Measurements from ENCODE around the gene SFXN1.

SFXN1 gene

GRCh38 chr5:175538576-175538975 is 60.2 kb downstream of the SFXN1 start:
- no peak for DNase-seq (ENCODE audit: low read depth in 1 of 2, low spot score in 1 of 2)

GRCh38 chr5:175539936-175540335 is 61.6 kb downstream of the SFXN1 start:
- no peak for DNase-seq (ENCODE audit: low read depth in 1 of 2, low spot score in 1 of 2)

- DNase-seq (ENCODE audit: low read depth in 1 of 2, low spot score in 1 of 2) = no peak
Observed at GRCh38 chr5:175541264-175541663, 62.9 kb downstream of the SFXN1 start.

GRCh38 chr5:175542232-175542965 is 64.0 kb downstream of the SFXN1 start:
- DNase-seq (ENCODE audit: low read depth in 1 of 2, low spot score in 1 of 2) = no peak

GRCh38 chr5:175542966-175543235 is 64.5 kb downstream of the SFXN1 start:
- no peak for DNase-seq (ENCODE audit: low read depth in 1 of 2, low spot score in 1 of 2)

- no peak for DNase-seq (ENCODE audit: low read depth in 1 of 2, low spot score in 1 of 2)
Observed at GRCh38 chr5:175544108-175544511, 65.8 kb downstream of the SFXN1 start.

GRCh38 chr5:175544586-175544985 is 66.2 kb downstream of the SFXN1 start:
- DNase-seq (ENCODE audit: low read depth in 1 of 2, low spot score in 1 of 2) = no peak

GRCh38 chr5:175547842-175548241 is 69.5 kb downstream of the SFXN1 start:
- no peak for DNase-seq (ENCODE audit: low read depth in 1 of 2, low spot score in 1 of 2)

GRCh38 chr5:175548626-175549311 is 70.4 kb downstream of the SFXN1 start:
- DNase-seq (ENCODE audit: low read depth in 1 of 2, low spot score in 1 of 2) = no peak

- DNase-seq (ENCODE audit: low read depth in 1 of 2, low spot score in 1 of 2) = no peak
Observed at GRCh38 chr5:175550055-175550805, 71.9 kb downstream of the SFXN1 start.

- no peak for DNase-seq (ENCODE audit: low read depth in 1 of 2, low spot score in 1 of 2)
Observed at GRCh38 chr5:175551266-175551665, 72.9 kb downstream of the SFXN1 start.

- DNase-seq (ENCODE audit: low read depth in 1 of 2, low spot score in 1 of 2) = no peak
Observed at GRCh38 chr5:175554296-175554695, 75.9 kb downstream of the SFXN1 start.

- DNase-seq (ENCODE audit: low read depth in 1 of 2, low spot score in 1 of 2) = no peak
Observed at GRCh38 chr5:175555168-175555785, 76.9 kb downstream of the SFXN1 start.

GRCh38 chr5:175556794-175557193 is 78.4 kb downstream of the SFXN1 start:
- no peak for DNase-seq (ENCODE audit: low read depth in 1 of 2, low spot score in 1 of 2)

GRCh38 chr5:175557778-175558177 is 79.4 kb downstream of the SFXN1 start:
- DNase-seq (ENCODE audit: low read depth in 1 of 2, low spot score in 1 of 2) = no peak

- no peak for DNase-seq (ENCODE audit: low read depth in 1 of 2, low spot score in 1 of 2)
Observed at GRCh38 chr5:175558801-175559480, 80.6 kb downstream of the SFXN1 start.

GRCh38 chr5:175560011-175560410 is 81.7 kb downstream of the SFXN1 start:
- no peak for DNase-seq (ENCODE audit: low read depth in 1 of 2, low spot score in 1 of 2)

GRCh38 chr5:175561085-175561484 is 82.7 kb downstream of the SFXN1 start:
- no peak for DNase-seq (ENCODE audit: low read depth in 1 of 2, low spot score in 1 of 2)

- no peak for DNase-seq (ENCODE audit: low read depth in 1 of 2, low spot score in 1 of 2)
Observed at GRCh38 chr5:175564716-175565115, 86.4 kb downstream of the SFXN1 start.

GRCh38 chr5:175566697-175567096 is 88.3 kb downstream of the SFXN1 start:
- DNase-seq (ENCODE audit: low read depth in 1 of 2, low spot score in 1 of 2) = no peak

- DNase-seq (ENCODE audit: low read depth in 1 of 2, low spot score in 1 of 2) = no peak
Observed at GRCh38 chr5:175567954-175568353, 89.6 kb downstream of the SFXN1 start.
